A673 (cell line): ENCODE results near the gene PMEPA1.

Experiments used
- CTCF ChIP-seq: fragments of 300-800, 200-600 bp; sonication (generic); conservative IDR thresholded peaks from 2 replicates; pipeline ENCODE4 v1.5.1; 2017; ENCODE audit warnings: low read depth, mild to moderate bottlenecking, antibody characterized with exemption, low read length, moderate library complexity, mixed read lengths
- EZH2 ChIP-seq: fragments of 200-600 bp; sonication (generic); IDR thresholded peaks from 2 replicates; pipeline ENCODE4 v1.6.1; 2017; ENCODE audit warnings: borderline replicate concordance, low read depth, mild to moderate bottlenecking, mixed read lengths, antibody characterized with exemption, low read length; ENCODE audit not compliant: poor library complexity, severe bottlenecking

- TF ChIP-seq CTCF (no peak), EZH2 (no peak)
These were observed 101.3 kb downstream of the PMEPA1 start for GRCh38 chr20:57608516-57608915.
